ENCODE data around the gene CIITA.

The CIITA gene

DNA sequence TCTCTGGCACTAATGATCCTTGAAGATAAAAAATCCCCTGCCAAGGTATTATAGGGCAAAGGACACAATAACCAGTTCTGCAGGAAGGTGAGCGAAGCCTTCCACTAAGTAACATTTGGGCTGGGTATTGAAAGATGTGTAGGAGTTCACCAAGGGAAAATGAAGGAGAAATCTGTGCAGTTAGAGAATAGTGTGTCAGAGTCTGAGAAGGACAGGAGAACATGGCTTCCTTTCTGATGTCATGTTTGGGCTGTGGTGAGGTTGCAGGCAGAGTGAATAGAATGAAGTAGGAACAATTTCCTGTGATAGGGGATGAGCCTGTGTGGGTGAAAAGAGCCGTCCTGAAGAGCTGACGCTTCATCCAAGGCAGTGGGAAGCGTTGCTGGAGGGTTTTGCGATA, 24.1 kb upstream of the CIITA start:
- no peak for DNase-seq

DNA sequence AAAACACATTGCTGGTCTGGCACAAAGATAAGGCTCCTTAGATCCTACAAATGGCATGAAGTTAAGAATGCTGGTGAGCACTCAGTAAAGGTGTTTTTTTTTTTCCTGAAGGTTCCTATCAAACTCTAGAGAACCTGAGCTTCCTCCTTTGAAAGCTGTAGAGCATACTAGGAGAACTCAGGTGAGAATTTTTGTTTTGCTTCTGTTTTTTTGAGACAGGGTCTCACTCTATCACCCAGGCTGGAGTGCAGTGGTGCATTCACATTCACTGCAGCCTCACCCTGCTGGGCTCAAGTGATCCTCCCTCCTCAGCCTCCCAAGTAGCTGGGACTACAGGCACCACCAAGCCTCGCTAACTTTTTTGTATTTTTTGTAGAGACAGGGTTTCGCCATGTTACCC, 21.0 kb upstream of the CIITA start:
- DNase-seq: no peak

DNA sequence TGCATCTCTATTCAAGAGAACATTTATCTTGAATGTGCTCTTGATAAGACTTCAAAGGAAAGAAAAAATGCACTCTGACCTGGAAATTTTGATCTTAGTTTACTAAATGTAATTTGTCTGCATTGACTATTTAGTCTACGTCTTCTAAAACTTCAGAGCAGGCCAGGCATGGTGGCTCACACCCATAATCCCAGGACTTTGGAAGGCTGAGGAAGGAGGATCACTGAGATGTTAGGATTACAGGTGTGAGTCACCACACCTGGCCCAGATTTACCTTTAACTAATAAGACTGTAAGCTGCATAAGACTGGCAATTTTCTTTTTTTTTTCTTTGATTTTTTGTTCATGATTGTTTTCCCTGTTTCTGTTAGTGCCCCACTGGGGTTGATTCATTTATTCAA, 18.8 kb upstream of the CIITA start:
- DNase-seq: no peak

DNA sequence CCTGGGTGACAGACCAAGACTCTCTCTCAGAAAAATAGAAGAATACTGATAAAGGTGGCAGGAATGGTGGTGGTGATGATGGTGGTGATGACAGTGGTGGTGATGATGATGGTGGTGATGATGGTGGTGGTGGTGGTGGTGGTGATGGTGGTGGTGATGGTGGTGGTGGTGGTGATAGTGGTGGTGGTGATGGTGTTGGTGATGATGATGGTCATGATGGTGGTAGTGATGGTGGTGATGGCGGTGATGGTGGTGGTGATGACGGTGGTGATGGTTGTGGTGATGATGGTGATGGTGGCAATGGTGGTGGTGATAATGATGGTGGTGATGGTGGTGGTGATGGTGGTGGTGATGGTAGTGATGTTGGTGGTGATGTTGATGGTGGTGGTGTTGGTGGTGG, 18.0 kb upstream of the CIITA start:
- no peak for DNase-seq

DNA sequence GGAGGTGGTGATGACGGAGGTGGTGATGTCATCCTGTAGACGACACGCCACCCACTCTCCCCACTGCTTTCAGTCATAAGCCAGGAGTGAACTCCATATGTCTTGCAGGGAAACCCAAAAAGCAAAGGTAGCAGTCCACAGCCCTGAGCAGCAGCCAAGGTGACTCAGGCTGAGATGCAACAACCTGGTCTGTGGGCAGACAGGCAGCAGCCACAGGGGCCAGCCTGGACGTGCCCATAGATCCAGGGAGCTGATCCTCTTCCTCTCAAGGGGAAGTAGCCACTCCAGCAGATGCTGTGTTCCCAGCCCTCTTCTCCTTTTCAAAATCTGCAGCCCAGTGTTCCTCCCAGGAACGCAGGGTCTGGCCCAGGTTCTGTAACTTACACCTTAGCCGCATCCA, 17.3 kb upstream of the CIITA start:
- DNase-seq: no peak

DNA sequence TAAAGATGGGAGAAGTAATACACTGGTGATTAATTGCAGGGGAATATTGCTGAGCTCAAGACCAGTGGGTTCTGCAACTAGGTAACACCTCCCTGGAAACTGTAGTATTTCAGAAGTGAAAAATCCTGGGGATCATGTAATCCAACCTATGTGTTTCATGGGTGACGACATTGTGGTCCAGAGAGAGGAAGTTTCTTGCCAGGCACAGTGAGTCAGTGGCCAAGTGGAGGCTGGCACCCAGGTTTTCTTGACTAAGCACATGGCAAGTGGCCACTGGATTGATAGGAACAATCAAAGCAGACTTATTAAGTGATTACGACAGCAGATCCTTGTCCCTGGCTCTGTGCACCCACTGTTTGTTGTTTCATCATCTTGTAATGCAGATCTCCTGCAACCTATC, 14.6 kb upstream of the CIITA start:
- no peak for DNase-seq

DNA sequence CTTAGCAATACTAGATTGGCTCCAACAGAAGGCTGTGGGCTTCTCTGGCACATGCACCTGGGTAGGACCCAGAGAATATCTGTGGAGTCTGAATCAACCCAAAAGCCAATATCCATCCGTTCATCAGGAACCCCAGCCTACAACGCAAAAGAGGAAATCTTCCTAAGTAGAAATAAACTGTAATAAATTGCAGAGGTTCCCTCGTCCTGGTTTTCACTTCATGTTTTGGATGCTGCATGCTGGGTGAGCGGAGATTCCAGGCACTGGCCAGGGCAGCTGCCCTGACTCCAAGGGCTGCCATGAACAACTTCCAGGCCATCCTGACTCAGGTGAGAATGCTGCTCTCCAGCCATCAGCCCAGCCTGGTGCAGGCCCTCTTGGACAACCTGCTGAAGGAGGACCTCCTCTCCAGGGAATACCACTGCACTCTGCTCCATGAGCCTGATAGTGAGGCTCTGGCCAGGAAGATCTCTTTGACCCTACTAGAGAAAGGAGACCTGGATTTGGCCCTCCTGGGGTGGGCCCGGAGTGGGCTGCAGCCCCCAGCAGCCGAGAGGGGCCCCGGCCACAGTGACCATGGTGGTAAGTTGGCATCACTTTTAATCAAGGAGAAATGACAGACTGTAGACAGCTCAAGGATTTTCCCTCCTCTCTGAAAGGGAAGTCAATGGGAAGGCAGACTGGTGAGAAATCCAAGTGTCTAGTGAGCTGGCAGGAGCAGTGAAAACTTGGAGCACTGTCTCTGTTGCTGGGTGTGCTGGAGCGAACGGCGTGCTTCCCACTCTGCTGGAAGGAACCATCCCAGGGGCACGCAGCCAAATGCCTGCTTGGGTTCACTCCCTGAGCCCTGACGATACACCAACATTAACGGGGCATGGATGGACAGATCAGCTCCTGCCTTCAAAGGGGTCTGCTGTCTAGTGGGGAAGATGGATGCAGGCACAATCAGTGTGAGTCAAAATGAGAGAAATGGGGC, 10.7 kb upstream of the CIITA start:
- DNase-seq: no peak

DNA sequence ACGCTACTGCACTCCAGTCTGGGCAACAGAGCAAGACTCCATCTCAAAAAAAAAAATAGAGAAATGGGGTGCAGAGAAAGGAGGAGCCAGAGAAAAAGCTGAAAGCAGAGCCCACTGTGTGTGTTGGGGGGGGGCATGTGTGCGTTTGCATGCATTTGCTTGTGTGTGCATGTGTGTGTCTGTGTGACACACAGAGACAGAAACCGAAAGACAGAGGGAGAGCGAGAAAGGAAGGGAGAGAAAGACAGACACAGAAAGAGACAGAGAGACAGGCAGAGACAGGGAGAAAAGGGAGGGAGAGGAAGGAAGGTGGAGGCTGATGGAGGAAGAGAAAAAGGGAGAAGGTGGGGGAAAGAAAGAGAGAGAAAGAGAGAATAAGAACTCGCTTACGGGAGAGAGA, 9.8 kb upstream of the CIITA start:
- DNase-seq: no peak

DNA sequence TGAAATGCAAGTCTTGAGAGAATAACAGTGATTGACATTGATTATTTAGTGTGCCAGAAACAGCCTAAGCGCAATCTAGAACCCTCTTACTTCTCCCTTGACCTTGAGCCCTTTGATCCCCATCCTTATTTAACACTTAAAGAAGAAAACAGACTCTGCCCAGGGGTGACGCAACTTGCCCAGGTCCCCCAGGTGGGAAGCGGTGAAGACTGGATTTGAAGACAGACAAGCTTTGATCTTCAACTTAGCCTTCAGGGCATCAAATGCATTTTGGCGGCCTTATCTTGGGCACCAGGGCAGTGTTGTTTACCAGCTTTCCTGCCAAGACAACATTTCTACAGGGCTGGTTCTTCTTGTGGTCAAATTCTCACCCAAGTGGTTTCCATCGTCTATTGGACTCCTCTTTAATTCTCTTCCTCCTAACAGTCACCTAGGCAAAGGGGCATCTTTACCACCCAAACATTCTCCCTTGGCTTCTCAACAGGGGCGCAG, 8.9 kb upstream of the CIITA start:
- no peak for DNase-seq

DNA sequence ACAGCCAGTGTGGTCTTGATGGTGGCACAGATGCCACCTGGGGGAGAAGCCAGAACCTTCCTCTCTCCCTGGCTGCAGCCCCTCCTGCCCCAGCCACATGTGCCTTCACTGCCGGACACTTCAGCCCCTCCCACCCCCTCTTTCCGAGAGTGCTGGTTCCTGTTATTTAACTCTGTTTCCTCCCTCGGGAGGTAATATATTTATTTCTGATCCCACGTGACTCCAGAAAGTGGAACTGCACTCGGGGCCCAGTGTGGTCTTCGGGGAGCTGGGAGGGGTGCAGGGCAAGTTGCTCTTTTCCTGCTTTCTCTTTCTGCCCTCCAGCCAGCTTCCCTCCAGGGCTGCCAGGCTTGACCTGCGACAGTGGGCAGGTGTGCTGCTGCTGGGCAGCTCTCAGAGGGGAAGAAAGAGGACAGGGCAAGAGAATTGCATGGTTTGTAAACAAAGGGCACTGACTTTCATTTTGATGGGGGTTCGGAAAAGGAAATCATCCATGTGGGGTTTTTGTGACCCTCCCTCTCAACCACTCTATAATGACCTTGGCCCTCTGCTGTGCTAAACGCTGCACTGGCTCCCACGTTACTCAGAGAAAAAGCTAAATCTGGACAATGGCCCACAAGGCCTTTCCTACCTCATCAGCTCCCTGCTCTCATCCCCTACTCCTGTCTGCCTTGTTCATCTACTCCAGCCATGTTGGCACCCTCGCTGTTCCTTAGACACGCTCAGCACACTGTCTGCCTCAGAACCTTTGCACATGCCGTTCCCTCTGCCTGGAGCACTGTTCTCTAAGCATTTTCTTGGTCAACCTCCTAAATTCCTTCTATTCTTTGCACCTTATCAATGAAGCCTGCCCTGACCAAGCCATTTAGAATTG, 8.2 kb upstream of the CIITA start:
- DNase-seq: no peak

DNA sequence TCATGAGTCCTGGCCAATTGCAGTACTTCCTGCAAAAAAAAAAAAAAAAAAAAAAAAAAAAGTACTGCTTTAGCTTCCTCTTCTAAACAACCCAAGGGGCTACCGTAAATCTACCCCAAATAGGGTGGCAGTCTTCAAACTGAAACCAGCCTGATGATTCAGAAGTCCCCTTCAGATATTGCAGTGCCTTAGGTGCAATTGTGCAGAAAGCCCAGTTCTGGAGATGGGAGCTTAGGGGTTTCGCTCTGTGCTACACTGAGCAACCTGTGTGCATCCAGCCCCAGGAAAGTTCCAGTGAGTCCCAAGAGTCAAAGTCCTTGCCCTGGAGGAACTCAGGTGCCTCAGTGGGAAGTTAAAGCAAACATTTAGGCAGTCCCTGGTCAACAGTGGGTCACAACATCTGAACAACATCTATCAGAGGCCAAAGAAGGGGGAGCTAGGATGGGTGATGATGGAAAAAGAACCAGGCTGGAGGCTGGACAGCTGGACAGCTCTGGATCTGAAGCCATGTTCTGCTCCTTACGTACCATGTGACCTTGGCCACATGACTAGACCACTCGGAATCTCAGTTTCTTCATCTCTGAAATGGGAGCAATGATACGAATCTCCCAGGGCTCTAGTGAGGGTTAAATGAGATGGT, 6.7 kb upstream of the CIITA start:
- no peak for DNase-seq

DNA sequence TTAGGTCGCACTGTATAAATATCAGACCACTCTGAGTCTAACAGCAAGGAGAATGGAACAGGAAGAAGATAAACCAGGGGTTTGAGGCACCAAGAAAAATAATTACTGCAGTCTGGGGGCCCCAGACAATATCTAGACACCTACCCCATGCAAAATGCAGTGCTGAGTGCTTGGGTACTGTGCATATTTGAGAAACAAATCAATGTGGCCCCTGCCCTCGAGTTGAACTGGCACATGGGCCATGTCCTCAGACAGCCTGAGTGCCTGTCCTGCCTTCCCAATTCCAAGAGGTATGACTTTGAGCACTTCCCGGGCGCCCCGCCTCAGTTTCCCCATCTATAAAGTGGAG, 6.2 kb upstream of the CIITA start:
- DNase-seq: no peak

DNA sequence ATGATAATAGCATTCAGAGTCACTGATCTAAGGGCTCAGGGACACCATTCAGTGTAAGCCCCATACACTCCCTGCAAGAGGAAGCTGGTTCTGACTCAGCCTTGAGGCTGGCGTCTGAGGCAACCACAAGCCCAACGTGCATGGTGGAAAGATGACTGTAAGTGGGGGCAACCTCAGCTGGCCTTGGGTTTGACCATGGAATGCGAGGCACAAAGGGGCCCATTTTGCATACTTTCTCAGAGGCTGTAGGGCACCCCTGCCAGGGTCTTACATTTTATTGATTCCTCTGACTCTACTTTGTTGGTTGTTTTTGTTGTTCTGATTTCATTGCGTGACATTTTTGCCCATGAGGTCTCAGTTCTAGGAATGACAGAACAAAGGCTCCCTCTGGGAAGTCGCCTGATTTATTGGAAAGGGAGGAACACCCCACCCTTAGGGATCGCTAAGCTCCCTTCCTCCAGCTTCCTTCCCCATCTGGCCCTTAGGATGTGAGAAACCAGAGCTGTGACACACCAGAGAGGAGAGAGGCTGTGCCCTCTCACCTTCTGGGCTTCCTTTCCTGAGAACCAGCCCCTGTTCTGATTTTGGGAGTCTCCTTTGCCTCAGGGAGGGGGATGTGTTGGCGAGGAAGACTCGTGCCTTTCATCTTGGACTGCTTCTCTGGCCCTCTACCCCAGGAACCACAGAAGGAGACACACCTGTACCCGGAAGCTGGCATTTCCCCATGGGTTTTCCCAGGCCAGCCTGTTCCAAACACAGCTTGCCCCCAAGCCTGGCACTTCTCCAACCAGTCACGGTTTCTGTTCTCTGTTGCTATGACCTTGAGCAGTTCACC, 5.6 kb upstream of the CIITA start:
- no peak for DNase-seq

DNA sequence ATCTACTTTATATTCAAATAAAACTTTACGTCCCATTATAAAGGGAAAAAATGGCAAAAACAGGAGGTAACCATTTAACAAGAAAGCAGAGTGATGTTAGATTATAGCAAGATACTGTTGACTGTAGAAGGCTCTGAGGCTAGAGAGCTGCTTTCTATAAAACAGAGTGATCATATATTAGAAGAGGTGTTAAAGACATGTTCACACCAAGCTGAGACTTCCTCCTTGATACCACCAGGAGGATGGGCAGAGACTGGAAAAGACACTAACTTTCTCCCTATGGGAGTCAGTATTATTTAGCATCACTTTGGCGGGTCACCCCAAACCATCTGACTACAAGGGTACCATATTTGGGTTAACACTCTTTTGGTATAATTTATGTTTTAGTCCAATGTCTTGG, 687 bp upstream of the CIITA start:
- no peak for DNase-seq

DNA sequence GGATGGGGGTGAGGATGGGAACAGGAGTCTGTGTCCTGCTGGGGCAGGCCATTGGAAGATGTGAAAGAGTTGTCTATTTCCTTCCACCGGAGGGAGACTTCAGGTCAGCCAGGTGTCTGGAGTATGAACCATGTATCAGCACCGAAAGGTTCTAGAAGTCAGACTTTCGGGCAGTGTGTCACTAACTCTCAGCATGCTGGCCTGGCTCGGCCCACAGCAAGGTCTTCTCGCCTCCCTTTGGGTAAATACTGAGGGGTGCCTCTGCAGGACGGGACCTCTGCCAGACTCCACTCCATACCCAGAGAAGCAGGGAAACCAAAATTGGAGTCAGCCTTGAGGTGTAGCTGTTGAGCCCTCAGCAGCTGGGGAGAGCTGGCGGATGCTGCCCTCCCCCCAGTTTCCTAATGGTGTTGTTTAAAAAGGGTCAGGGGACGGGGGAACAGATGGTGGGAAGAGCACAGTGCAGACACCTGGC, 507 bp downstream of the CIITA start:
- DNase-seq: no peak

DNA sequence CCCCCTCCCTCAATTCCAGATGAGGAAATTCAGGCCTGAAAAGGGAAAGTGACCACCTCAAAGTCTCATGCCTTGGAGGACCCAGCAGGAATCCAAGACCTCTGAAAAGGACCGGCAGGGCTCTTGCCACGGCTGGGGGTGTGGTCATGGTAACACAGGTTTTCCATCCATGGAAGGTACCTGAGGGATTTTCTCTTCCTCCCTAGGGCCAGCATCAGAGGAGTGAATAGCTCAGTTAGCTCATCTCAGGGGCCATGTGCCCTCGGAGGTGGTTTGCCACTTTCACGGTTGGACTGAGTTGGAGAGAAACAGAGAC, 1.3 kb downstream of the CIITA start:
- DNase-seq: no peak

DNA sequence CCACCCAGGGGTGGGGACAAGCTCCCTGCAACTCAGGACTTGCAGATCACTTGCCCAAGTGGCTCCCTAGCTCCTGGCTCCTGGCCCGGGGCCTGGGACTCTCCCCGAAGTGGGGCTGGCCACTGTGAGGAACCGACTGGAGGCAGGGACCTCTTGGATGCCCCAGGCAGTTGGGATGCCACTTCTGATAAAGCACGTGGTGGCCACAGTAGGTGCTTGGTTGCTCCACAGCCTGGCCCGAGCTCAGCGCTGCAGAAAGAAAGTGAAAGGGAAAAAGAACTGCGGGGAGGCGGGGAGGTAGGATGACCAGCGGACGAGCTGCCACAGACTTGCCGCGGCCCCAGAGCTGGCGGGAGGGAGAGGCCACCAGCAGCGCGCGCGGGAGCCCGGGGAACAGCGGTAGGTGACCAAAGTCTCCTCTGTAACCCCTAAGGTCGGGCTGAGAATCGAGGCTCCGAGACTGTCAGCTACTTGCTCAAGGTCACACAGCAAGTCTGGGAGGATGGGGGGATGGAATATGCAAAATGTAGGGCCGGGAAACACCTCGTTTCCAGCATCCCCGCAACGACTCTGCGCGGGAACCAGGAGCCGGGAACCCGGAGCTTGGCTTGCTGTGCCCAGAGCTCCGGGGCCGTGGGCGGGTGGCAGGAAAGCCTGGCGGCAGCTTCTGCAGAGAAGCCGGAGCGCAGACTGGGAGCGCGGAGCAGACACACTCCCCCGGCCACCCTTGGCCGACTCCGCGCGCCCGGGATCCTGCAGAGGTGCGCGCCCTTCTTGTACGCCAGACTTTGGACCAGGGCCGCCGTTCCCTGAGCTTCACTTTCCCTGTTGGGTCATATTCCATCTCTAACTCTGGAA, 1.9 kb downstream of the CIITA start:
- no peak for DNase-seq

DNA sequence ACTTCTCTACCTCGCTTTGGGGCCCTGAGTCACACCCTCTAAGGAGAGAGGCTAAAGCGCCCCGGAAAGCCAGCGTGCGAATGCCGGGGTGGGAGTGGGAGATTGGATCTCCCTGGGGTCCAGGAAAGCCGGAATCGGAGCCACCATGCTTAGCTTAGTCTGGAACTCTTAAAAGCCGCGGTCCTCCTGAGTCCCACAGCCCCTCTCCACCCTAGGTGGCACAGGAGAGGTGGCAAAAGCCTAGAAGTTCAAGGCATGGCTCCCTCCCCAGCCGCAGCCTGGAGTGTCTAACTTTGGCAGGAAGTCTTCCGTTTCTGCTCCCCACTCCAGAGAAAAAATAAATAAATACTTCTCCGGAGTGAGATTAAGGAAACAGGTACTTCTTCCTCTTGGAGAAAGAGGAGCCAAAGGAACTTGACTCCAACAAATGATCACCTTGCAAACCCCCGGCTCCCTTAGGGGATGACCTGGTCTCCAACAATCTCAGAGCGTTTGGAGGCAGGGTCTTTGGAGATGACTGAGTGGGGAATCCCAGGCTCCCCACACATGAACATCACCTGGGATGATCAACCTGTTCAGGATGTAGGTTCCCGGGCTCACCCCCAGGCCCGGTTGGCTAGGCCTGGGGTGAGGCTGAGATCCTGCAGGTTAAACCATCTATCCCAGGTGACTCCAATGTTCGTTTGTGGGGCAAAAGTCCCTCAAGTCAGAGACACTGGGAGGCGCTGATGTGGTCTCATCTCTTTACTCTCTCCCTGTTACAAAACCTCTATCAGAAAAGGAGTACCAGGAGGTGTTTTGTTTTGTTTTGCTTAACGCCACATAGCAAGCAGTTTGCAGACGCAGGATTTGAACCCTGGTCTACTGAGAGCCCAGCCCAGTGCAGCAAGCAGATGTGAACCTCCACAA, 2.9 kb downstream of the CIITA start:
- DNase-seq: no peak

DNA sequence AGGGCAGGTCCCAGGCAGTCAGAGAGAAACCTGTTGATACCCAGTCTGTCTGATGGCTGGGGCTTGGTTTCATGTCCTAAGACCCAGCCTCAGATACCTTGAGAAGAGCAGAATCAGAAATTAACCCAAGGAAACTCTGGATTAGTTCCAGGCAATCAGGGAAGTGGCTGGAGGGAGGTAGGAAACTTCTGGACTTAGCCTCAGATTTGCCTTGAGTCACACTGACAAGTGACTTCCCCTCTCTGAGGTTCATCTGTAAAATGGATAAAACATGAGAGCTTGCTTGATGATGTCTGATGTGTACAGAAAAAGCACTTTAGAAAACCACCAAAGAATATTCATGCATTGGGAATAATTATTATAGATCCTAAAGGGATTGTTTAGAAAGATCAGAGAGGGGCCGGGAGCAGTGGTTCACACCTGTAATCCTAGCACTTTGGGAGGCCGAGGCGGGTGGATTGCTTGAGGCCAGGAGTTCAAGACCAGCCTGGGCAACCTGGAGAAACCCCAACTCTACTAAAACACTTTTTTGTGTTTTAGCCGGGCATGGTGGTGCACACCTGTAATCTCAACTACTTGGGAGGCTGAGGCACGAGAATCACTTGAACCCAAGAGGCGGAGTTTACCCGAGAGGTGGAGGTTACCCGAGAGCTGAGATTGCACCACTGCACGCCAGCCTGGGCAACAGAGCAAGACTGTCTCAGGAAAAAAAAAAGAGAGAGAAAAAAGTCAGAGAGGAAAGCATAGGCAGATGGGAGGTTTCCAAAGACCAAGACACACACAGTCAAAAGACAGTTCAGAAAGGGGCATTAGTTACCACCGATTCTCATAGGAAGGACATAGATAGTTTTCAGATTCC, 3.8 kb downstream of the CIITA start:
- no peak for DNase-seq
